OCI-LY1 (cell line): Measurements from ENCODE around the gene MMS22L.

Source experiments
- EZH2 ChIP-seq: fragments of 200-600 bp; sonication (generic), shearing (Covaris generic); IDR thresholded peaks from 2 replicates; pipeline ENCODE4 v1.8.0; 2017; ENCODE audit warnings: borderline replicate concordance, mixed run types, mild to moderate bottlenecking, antibody characterized with exemption, low read length, moderate library complexity, mixed read lengths
- TF ChIP-seq, protein P1 (sequence below): fragments of 200-600 bp; sonication (generic), shearing (Covaris generic); IDR thresholded peaks from 2 replicates; pipeline ENCODE4 v1.5.1; 2017; ENCODE audit warnings: mild to moderate bottlenecking, antibody characterized with exemption, low read length, moderate library complexity, mixed read lengths

DNA sequence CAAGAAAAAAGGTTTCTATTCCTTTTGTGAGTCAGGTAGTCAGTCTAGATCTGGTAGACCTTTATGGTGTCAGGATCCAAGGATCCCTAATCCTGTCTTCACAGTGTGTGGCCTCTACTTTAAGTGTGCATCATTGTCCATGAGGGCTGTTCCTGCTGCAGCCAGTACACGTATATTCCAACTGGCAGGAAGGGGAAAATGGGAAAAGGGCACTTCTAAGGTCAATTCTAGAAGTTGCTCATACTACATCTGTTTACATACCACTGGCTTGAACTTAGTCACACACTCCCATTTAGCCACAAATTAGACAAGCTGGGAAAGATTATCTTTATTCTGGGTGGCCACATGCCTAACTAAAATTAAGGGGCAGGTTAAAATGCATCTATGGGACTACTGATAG, 9.7 kb upstream of the MMS22L start:
- TF ChIP-seq, protein P1, sequence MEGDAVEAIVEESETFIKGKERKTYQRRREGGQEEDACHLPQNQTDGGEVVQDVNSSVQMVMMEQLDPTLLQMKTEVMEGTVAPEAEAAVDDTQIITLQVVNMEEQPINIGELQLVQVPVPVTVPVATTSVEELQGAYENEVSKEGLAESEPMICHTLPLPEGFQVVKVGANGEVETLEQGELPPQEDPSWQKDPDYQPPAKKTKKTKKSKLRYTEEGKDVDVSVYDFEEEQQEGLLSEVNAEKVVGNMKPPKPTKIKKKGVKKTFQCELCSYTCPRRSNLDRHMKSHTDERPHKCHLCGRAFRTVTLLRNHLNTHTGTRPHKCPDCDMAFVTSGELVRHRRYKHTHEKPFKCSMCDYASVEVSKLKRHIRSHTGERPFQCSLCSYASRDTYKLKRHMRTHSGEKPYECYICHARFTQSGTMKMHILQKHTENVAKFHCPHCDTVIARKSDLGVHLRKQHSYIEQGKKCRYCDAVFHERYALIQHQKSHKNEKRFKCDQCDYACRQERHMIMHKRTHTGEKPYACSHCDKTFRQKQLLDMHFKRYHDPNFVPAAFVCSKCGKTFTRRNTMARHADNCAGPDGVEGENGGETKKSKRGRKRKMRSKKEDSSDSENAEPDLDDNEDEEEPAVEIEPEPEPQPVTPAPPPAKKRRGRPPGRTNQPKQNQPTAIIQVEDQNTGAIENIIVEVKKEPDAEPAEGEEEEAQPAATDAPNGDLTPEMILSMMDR, result no peak
- no peak for TF ChIP-seq EZH2
